ENCODE data around the gene FAM89B. TPM values are rescaled to one million over a fixed set of nuclear protein-coding genes. Genes with fewer than 3 reads are reported as not detected.

FAM89B gene
- total RNA-seq, 1 donor from 2014 or later, result 184 TPM

- TF ChIP-seq CTCF (IDR thresholded peaks at IDR 0.05; ENCODE audit: partially characterized antibody, unreplicated experiment), result no peak
- H3K9me3 Mint-ChIP-seq (ENCODE audit: unreplicated experiment), result peaks cover 2% of the 10 kb centered on the region
- peaks cover 14% of the 10 kb centered on the region for H3K4me1 Mint-ChIP-seq (ENCODE audit: low read depth, unreplicated experiment)
- no peak overlapping the region for H3K4me3 Mint-ChIP-seq (ENCODE audit: unreplicated experiment)
- no peaks in the 10 kb centered on the region for H3K36me3 Mint-ChIP-seq (ENCODE audit: unreplicated experiment)
- peaks cover 4% of the 10 kb centered on the region for H3K27me3 Mint-ChIP-seq (ENCODE audit: unreplicated experiment)
- no peak overlapping the region for H3K27ac Mint-ChIP-seq (ENCODE audit: unreplicated experiment)
- no peak for DNase-seq
Measured at GRCh38 chr11:65599216-65599954, 27.0 kb downstream of the FAM89B start.

GRCh38 chr11:65599955-65600246, 27.6 kb downstream of the FAM89B start:
- Mint-ChIP-seq H3K4me3 (ENCODE audit: unreplicated experiment) (no peak overlapping the region), H3K36me3 (ENCODE audit: unreplicated experiment) (no peaks in the 10 kb centered on the region), H3K9me3 (ENCODE audit: unreplicated experiment) (peaks cover under 1% of the 10 kb centered on the region), H3K27ac (ENCODE audit: unreplicated experiment) (no peak overlapping the region), H3K4me1 (ENCODE audit: low read depth, unreplicated experiment) (peaks cover 16% of the 10 kb centered on the region), H3K27me3 (ENCODE audit: unreplicated experiment) (peaks cover 5% of the 10 kb centered on the region)
- no peak for TF ChIP-seq CTCF (IDR thresholded peaks at IDR 0.05; ENCODE audit: partially characterized antibody, unreplicated experiment)
- no peak for DNase-seq

GRCh38 chr11:65604258-65604657, 31.9 kb downstream of the FAM89B start:
- Mint-ChIP-seq H3K9me3 (ENCODE audit: unreplicated experiment) (no peaks in the 10 kb centered on the region), H3K27ac (ENCODE audit: unreplicated experiment) (peak overlapping the region; percentile 88), H3K36me3 (ENCODE audit: unreplicated experiment) (no peaks in the 10 kb centered on the region), H3K27me3 (ENCODE audit: unreplicated experiment) (peaks cover 10% of the 10 kb centered on the region), H3K4me3 (ENCODE audit: unreplicated experiment) (peak overlapping the region; percentile 62), H3K4me1 (ENCODE audit: low read depth, unreplicated experiment) (peaks cover 25% of the 10 kb centered on the region)
- peak; percentile 60 for DNase-seq
- TF ChIP-seq CTCF (IDR thresholded peaks at IDR 0.05; ENCODE audit: partially characterized antibody, unreplicated experiment), result no peak

- Mint-ChIP-seq H3K27me3 (ENCODE audit: unreplicated experiment) (peaks cover 8% of the 10 kb centered on the region), H3K4me3 (ENCODE audit: unreplicated experiment) (peak overlapping the region; percentile 75), H3K27ac (ENCODE audit: unreplicated experiment) (no peak overlapping the region), H3K36me3 (ENCODE audit: unreplicated experiment) (no peaks in the 10 kb centered on the region), H3K4me1 (ENCODE audit: low read depth, unreplicated experiment) (peaks cover 34% of the 10 kb centered on the region), H3K9me3 (ENCODE audit: unreplicated experiment) (peaks cover 4% of the 10 kb centered on the region)
- DNase-seq, result peak; percentile 94
- TF ChIP-seq CTCF (IDR thresholded peaks at IDR 0.05; ENCODE audit: partially characterized antibody, unreplicated experiment), result no peak
Measured at GRCh38 chr11:65606876-65607613, 34.7 kb downstream of the FAM89B start.

All from glutamatergic neuron (in vitro differentiated cells).